CD4-positive, alpha-beta memory T cell (primary cell): ENCODE measurements around the gene UCK2. TPM values are rescaled to one million over a fixed set of nuclear protein-coding genes. Genes with fewer than 3 reads are reported as not detected.

Source experiments
- CTCF ChIA-PET: fragments of 350-600 bp; sonication (Branson Sonifier 250); formaldehyde crosslinking; loops from one replicate; lab custom pipeline; 2021; ENCODE audit warnings: inconsistent platforms; ENCODE audit not compliant: partially characterized antibody; lab: Charles Lee
- POLR2A ChIA-PET: fragments of 350-600 bp; sonication (Branson Sonifier 250); formaldehyde crosslinking; loops from one replicate; lab custom pipeline; 2021; ENCODE audit not compliant: partially characterized antibody; lab: Charles Lee
- DNase-seq, 5 donors: peaks; one replicate each; pipeline versions ENCODE4 v3.0.0 to v3.0.0-alpha.2; 2020 to 2022; ENCODE audit warnings: mixed read lengths in 1 of 5
- H3K27ac ChIP-seq: one replicate; pipeline ENCODE4 v1.7.0; 2013; ENCODE audit warnings: low read depth, low read length
- H3K27me3 ChIP-seq: 2 replicates; pipeline ENCODE4 v1.7.0; 2013; ENCODE audit warnings: mild to moderate bottlenecking, low read length, moderate library complexity; ENCODE audit not compliant: insufficient read depth
- H3K36me3 ChIP-seq: 2 replicates; pipeline ENCODE4 v1.7.0; 2013; ENCODE audit warnings: mild to moderate bottlenecking, low read length, moderate library complexity; ENCODE audit not compliant: insufficient read depth
- H3K4me1 ChIP-seq: 2 replicates; pipeline ENCODE4 v1.7.0; 2013; ENCODE audit warnings: mild to moderate bottlenecking, low read length, moderate library complexity; ENCODE audit not compliant: insufficient read depth
- H3K4me3 ChIP-seq, 2 donors: one replicate each; pipeline ENCODE4 v1.7.0; 2013; ENCODE audit warnings: low read length in 2 of 2, mild to moderate bottlenecking in 1 of 2
- H3K9me3 ChIP-seq, 2 donors: one replicate each; pipeline ENCODE4 v1.7.0; 2013; ENCODE audit warnings: low read length in 2 of 2, control low read depth in 1 of 2; ENCODE audit not compliant: control insufficient read depth in 1 of 2
- H3K27ac Mint-ChIP-seq, 7 donors: one replicate each; pipeline ENCODE4 v1.8.0; 2020 to 2021; ENCODE audit warnings: mixed read lengths in 7 of 7, mild to moderate bottlenecking in 6 of 7, inconsistent platforms in 3 of 7, moderate library complexity in 3 of 7
- H3K27me3 Mint-ChIP-seq, 2 donors: one replicate each; pipeline ENCODE4 v1.8.0; 2020 to 2021; ENCODE audit warnings: mixed read lengths in 2 of 2
- H3K36me3 Mint-ChIP-seq, 2 donors: one replicate each; pipeline ENCODE4 v1.8.0; 2020 to 2021; ENCODE audit warnings: mixed read lengths in 2 of 2, inconsistent platforms in 1 of 2, mild to moderate bottlenecking in 1 of 2
- H3K4me1 Mint-ChIP-seq, 4 donors: one replicate each; pipeline ENCODE4 v1.8.0; 2020 to 2021; ENCODE audit warnings: mixed read lengths in 4 of 4, mild to moderate bottlenecking in 1 of 4
- H3K4me3 Mint-ChIP-seq, 8 donors: one replicate each; pipeline ENCODE4 v1.8.0; 2020 to 2021; ENCODE audit warnings: mixed read lengths in 8 of 8, mild to moderate bottlenecking in 7 of 8, moderate library complexity in 6 of 8, inconsistent platforms in 3 of 8
- H3K9me3 Mint-ChIP-seq, 8 donors: one replicate each; pipeline ENCODE4 v1.8.0; 2020 to 2021; ENCODE audit warnings: mixed read lengths in 8 of 8, mild to moderate bottlenecking in 5 of 8, inconsistent platforms in 3 of 8, moderate library complexity in 1 of 8
- intact Hi-C: fragments of 100-400 bp; cut with micrococcal nuclease; formaldehyde crosslinking; loops from one replicate; pipeline ENCODE4 v1.15.1; 2023
- polyA plus RNA-seq, 2 donors: library from polyadenylated mRNA; unstranded; fragments of 300-500 nt; fragmentation: Illumina TruSeq; gene quantifications; one replicate each; pipeline ENCODE4 v1.2.3, GENCODE V29; 2021
- total RNA-seq, 2 experiments: library from RNA; stranded (reverse); gene quantifications; one replicate each; pipeline ENCODE4 v1.2.3, GENCODE V29; 2021

Gene UCK2
- total and polyA plus RNA-seq, 4 experiments from 2014 or later: 2.1 to 5.6 (median 4.1) TPM

DNA sequence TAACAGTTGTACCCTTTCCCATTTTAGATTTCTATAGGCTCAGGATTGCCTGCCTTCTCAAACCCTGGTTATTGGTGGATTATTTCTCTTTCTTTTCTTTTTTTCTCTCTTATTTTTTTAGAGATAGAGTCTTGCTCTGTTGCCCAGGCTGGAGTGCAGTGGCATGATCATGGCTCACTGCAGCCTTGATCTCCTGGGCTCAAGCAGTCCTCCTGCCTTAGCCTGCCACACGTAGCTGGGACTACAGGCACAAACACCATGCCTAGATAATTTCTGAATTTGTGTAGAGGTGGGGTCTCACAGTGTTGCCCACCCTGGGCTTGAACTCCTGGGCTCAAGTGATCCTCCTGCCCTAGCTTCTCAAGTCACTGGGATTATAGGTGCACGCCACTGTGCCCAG, 58.8 kb downstream of the UCK2 start:
- Mint-ChIP-seq H3K9me3 (no peaks in the 10 kb centered on the region), H3K27me3 (no peaks in the 10 kb centered on the region), H3K4me3 (no peak overlapping the region), H3K4me1 (peaks cover 0 to 2% (median 0%) of the 10 kb centered on the region in 4 donors), H3K36me3 (peaks cover 0 to under 1% of the 10 kb centered on the region in 2 donors), H3K27ac (no peak overlapping the region)
- Histone ChIP-seq H3K4me1 (no peaks in the 10 kb centered on the region), H3K9me3 (no peaks in the 10 kb centered on the region), H3K36me3 (no peaks in the 10 kb centered on the region), H3K27ac (no peak overlapping the region), H3K27me3 (no peaks in the 10 kb centered on the region), H3K4me3 (no peak overlapping the region)
- intact Hi-C loops: no loop called here
- ChIA-PET POLR2A (no interaction called here), CTCF (no interaction called here)
- no peak for DNase-seq

- no peak for DNase-seq
- intact Hi-C loops: no loop called here
- H3K4me3 ChIP-seq: no peak overlapping the region
- H3K4me1 ChIP-seq: no peaks in the 10 kb centered on the region
- peaks cover 0 to 2% (median 0%) of the 10 kb centered on the region in 4 donors for H3K4me1 Mint-ChIP-seq
- H3K36me3 ChIP-seq: no peaks in the 10 kb centered on the region
- H3K27me3 ChIP-seq: no peaks in the 10 kb centered on the region
- peaks cover 3 to 4% of the 10 kb centered on the region in 2 donors for H3K36me3 Mint-ChIP-seq
- no peak overlapping the region for H3K4me3 Mint-ChIP-seq
- no peaks in the 10 kb centered on the region for H3K9me3 Mint-ChIP-seq
- H3K27me3 Mint-ChIP-seq: no peaks in the 10 kb centered on the region
- ChIA-PET POLR2A (no interaction called here), CTCF (no interaction called here)
- no peak overlapping the region for H3K27ac ChIP-seq
- no peak overlapping the region for H3K27ac Mint-ChIP-seq
- no peaks in the 10 kb centered on the region for H3K9me3 ChIP-seq
Measured at GRCh38 chr1:165886983-165887382, 59.6 kb downstream of the UCK2 start.

GRCh38 chr1:165887877-165888551, 60.6 kb downstream of the UCK2 start:
- H3K4me1 ChIP-seq: no peaks in the 10 kb centered on the region
- H3K9me3 ChIP-seq: no peaks in the 10 kb centered on the region
- CTCF ChIA-PET: no interaction called here
- Mint-ChIP-seq H3K9me3 (no peaks in the 10 kb centered on the region), H3K27me3 (no peaks in the 10 kb centered on the region), H3K4me3 (no peak overlapping the region), H3K4me1 (peaks cover 0 to 2% (median 0%) of the 10 kb centered on the region in 4 donors), H3K36me3 (peaks cover 4 to 6% of the 10 kb centered on the region in 2 donors), H3K27ac (no peak overlapping the region)
- H3K27me3 ChIP-seq: no peaks in the 10 kb centered on the region
- no peak for DNase-seq
- no peaks in the 10 kb centered on the region for H3K36me3 ChIP-seq
- H3K4me3 ChIP-seq: no peak overlapping the region
- POLR2A ChIA-PET: no interaction called here
- H3K27ac ChIP-seq: no peak overlapping the region
- intact Hi-C loops: no loop called here

DNA sequence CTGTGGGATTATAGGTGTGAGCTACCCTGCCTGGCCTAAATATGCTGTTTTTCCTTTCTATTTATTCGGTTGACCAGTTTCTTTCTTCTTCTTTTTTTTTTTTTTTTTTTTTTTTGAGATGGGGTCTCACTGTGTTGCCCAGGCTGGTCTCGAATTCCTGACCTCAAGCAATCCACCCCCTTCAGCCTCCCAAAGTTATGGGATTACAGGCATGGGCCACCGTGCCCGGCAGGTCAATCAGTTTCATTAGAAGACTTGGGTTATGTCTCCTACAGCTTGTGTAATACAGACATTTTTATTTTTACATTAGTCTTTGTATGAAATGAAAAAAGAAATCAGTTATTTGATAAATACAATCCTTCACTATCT, 61.1 kb downstream of the UCK2 start:
- no peak for DNase-seq
- POLR2A ChIA-PET: no interaction called here
- Histone ChIP-seq H3K4me1 (no peaks in the 10 kb centered on the region), H3K9me3 (no peaks in the 10 kb centered on the region), H3K27ac (no peak overlapping the region), H3K4me3 (no peak overlapping the region), H3K36me3 (no peaks in the 10 kb centered on the region), H3K27me3 (no peaks in the 10 kb centered on the region)
- Mint-ChIP-seq H3K27ac (no peak overlapping the region), H3K27me3 (no peaks in the 10 kb centered on the region), H3K9me3 (no peaks in the 10 kb centered on the region), H3K36me3 (peaks cover 4 to 6% of the 10 kb centered on the region in 2 donors), H3K4me3 (no peak overlapping the region), H3K4me1 (peaks cover 0 to 2% (median 0%) of the 10 kb centered on the region in 4 donors)
- CTCF ChIA-PET: no interaction called here
- intact Hi-C loops: no loop called here

DNA sequence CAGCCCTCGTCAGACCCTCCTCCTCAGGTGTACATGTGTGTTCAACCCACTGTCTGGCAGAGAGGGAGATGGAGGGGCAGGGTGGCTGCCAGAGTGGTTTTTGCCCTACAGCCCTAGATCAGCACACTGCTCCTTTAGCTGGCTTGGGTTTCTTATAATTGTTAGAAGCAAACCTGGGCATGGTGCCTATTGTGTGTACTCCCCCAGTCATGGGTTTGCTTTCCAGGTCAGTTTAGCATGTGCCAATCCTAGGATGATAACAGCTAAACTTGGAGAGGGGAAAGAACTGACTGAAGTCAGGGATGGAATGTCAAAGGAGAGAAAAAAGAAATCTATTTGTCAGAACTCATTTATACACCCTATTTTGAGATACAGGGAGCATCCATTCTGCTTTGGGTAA, 63.3 kb downstream of the UCK2 start:
- peaks cover 4 to 6% of the 10 kb centered on the region in 2 donors for H3K36me3 Mint-ChIP-seq
- Histone ChIP-seq H3K9me3 (no peaks in the 10 kb centered on the region), H3K4me1 (no peaks in the 10 kb centered on the region), H3K27ac (no peak overlapping the region), H3K36me3 (no peaks in the 10 kb centered on the region), H3K4me3 (no peak overlapping the region), H3K27me3 (no peaks in the 10 kb centered on the region)
- peak overlapping the region in 1 of 7 donors; percentile 22 for H3K27ac Mint-ChIP-seq
- intact Hi-C loops: no loop called here
- no peaks in the 10 kb centered on the region for H3K9me3 Mint-ChIP-seq
- ChIA-PET POLR2A (no interaction called here), CTCF (no interaction called here)
- no peaks in the 10 kb centered on the region for H3K27me3 Mint-ChIP-seq
- peaks cover 0 to 2% (median 0%) of the 10 kb centered on the region in 4 donors for H3K4me1 Mint-ChIP-seq
- DNase-seq: no peak
- no peak overlapping the region for H3K4me3 Mint-ChIP-seq

GRCh38 chr1:165891111-165891860, 63.9 kb downstream of the UCK2 start:
- H3K27ac Mint-ChIP-seq: no peak overlapping the region
- Histone ChIP-seq H3K36me3 (no peaks in the 10 kb centered on the region), H3K27ac (no peak overlapping the region), H3K4me3 (no peak overlapping the region), H3K9me3 (no peaks in the 10 kb centered on the region), H3K27me3 (no peaks in the 10 kb centered on the region), H3K4me1 (no peaks in the 10 kb centered on the region)
- peaks cover 0 to 2% (median 0%) of the 10 kb centered on the region in 4 donors for H3K4me1 Mint-ChIP-seq
- CTCF ChIA-PET: interaction anchor here (1.3 kb wide), 1 partner anchor 16 kb away, joined by 3 read pairs; no protein-coding TSS in a partner anchor
- no peak overlapping the region for H3K4me3 Mint-ChIP-seq
- POLR2A ChIA-PET: no interaction called here
- H3K9me3 Mint-ChIP-seq: no peaks in the 10 kb centered on the region
- H3K36me3 Mint-ChIP-seq: peaks cover 4 to 6% of the 10 kb centered on the region in 2 donors
- intact Hi-C loops: no loop called here
- DNase-seq: no peak
- no peaks in the 10 kb centered on the region for H3K27me3 Mint-ChIP-seq

DNA sequence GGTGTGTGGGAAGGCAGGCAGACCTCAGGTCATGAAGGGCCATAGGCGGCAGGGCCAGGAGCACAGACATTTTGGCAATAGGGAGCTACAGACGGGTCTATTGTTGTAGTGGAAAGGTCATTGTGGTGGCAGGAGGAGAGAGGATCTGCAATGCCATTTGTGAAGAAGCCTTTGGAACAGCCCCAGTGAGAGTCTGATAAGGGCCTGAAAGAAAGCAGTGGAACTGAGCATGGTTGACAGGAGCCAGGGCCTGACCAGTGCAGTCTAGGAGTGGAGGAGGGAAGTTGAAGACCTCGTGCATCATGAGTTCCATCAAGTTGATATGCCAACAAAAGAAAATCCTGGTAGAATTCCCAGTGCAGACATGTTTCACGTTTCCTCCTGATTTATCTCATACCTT, 65.5 kb downstream of the UCK2 start:
- Mint-ChIP-seq H3K4me1 (peaks cover 6 to 10% (median 9%) of the 10 kb centered on the region in 4 donors), H3K9me3 (no peaks in the 10 kb centered on the region)

More for the DNA sequence above, 65.5 kb downstream of the UCK2 start:
- Histone ChIP-seq H3K4me1 (peaks cover 6% of the 10 kb centered on the region), H3K27me3 (no peaks in the 10 kb centered on the region), H3K9me3 (no peaks in the 10 kb centered on the region), H3K36me3 (no peaks in the 10 kb centered on the region), H3K27ac (no peak overlapping the region), H3K4me3 (no peak overlapping the region)
- no peak overlapping the region for H3K27ac Mint-ChIP-seq
- peaks cover 4 to 6% of the 10 kb centered on the region in 2 donors for H3K36me3 Mint-ChIP-seq
- no peaks in the 10 kb centered on the region for H3K27me3 Mint-ChIP-seq
- intact Hi-C loops: no loop called here
- ChIA-PET POLR2A (no interaction called here), CTCF (no interaction called here)
- no peak for DNase-seq
- H3K4me3 Mint-ChIP-seq: no peak overlapping the region
